Measurements from ENCODE around the gene SGK1. TPM values are rescaled to one million over a fixed set of nuclear protein-coding genes. Genes with fewer than 3 reads are reported as not detected.

The SGK1 gene
- total RNA-seq, 4 donors from 2014 or later, result 172 to 1,533 (median 978) TPM

GRCh38 chr6:134247844-134248580 is 69.9 kb downstream of the SGK1 start:
- DNase-seq, result no peak
- H3K4me3 ChIP-seq, result no peak overlapping the region
- no peak overlapping the region for H3K27ac ChIP-seq
- H3K36me3 ChIP-seq, result no peaks in the 10 kb centered on the region
- H3K4me1 ChIP-seq, result peaks cover 0 to 12% (median 4%) of the 10 kb centered on the region in 4 donors
- H3K27me3 ChIP-seq, result no peaks in the 10 kb centered on the region
- no peaks in the 10 kb centered on the region for H3K9me3 ChIP-seq
- TF ChIP-seq POLR2A (IDR thresholded peaks at IDR 0.05) (no peak), CTCF (IDR thresholded peaks at IDR 0.05) (no peak)

GRCh38 chr6:134247231-134247833 is 70.6 kb downstream of the SGK1 start:
- peak in 2 of 3 donors; percentile 75 to 85 for DNase-seq
- H3K4me3 ChIP-seq, result no peak overlapping the region
- no peaks in the 10 kb centered on the region for H3K27me3 ChIP-seq
- H3K27ac ChIP-seq, result peak overlapping the region in 1 of 4 donors; percentile 33
- peaks cover 0 to 12% (median 4%) of the 10 kb centered on the region in 4 donors for H3K4me1 ChIP-seq
- no peaks in the 10 kb centered on the region for H3K9me3 ChIP-seq
- no peak for TF ChIP-seq CTCF (IDR thresholded peaks at IDR 0.05)
- no peak for TF ChIP-seq POLR2A (IDR thresholded peaks at IDR 0.05)
- H3K36me3 ChIP-seq, result no peaks in the 10 kb centered on the region

GRCh38 chr6:134245706-134246105 is 72.2 kb downstream of the SGK1 start:
- Histone ChIP-seq H3K9me3 (no peaks in the 10 kb centered on the region), H3K4me1 (peaks cover 0 to 12% (median 4%) of the 10 kb centered on the region in 4 donors), H3K36me3 (no peaks in the 10 kb centered on the region), H3K27ac (no peak overlapping the region), H3K27me3 (no peaks in the 10 kb centered on the region), H3K4me3 (no peak overlapping the region)
- no peak for DNase-seq
- TF ChIP-seq CTCF (IDR thresholded peaks at IDR 0.05) (no peak), POLR2A (IDR thresholded peaks at IDR 0.05) (no peak)

- DNase-seq, result no peak
- Histone ChIP-seq H3K27ac (no peak overlapping the region), H3K36me3 (no peaks in the 10 kb centered on the region), H3K27me3 (no peaks in the 10 kb centered on the region), H3K4me3 (no peak overlapping the region), H3K9me3 (no peaks in the 10 kb centered on the region), H3K4me1 (peaks cover 0 to 12% (median 4%) of the 10 kb centered on the region in 4 donors)
- TF ChIP-seq CTCF (IDR thresholded peaks at IDR 0.05), result no peak
- TF ChIP-seq POLR2A (IDR thresholded peaks at IDR 0.05), result no peak
Measured at GRCh38 chr6:134245041-134245440, 72.9 kb downstream of the SGK1 start.

GRCh38 chr6:134240665-134241431 is 77.1 kb downstream of the SGK1 start:
- Histone ChIP-seq H3K4me1 (no peaks in the 10 kb centered on the region), H3K9me3 (no peaks in the 10 kb centered on the region), H3K27me3 (no peaks in the 10 kb centered on the region), H3K36me3 (no peaks in the 10 kb centered on the region), H3K27ac (peak overlapping the region in 1 of 4 donors; percentile 6), H3K4me3 (no peak overlapping the region)
- peak in 2 of 3 donors; percentile 77 to 82 for DNase-seq
- TF ChIP-seq CTCF (IDR thresholded peaks at IDR 0.05) (no peak), POLR2A (IDR thresholded peaks at IDR 0.05) (no peak)

Measured in Peyer's patch (tissue), 4 donors.